ENCODE data around the gene SRPK1. TPM values are rescaled to one million over a fixed set of nuclear protein-coding genes. Genes with fewer than 3 reads are reported as not detected.
"Not testable (repeated sequence)": the region's sequence is repeated elsewhere in the genome, so short reads cannot be mapped to it uniquely, and the experiment has no call there.

Gene SRPK1
- total RNA-seq, 3 donors from 2014 or later: 91.3 to 97.8 (median 92.2) TPM

GRCh38 chr6:35942355-35942754 is 21.5 kb upstream of the SRPK1 start:
- Mint-ChIP-seq H3K9me3 (no peaks in the 10 kb centered on the region), H3K4me3 (no peak overlapping the region), H3K36me3 (ENCODE audit: insufficient read depth) (no peaks in the 10 kb centered on the region), H3K4me1 (ENCODE audit: low read depth) (no peaks in the 10 kb centered on the region), H3K27me3 (ENCODE audit: low read depth) (no peaks in the 10 kb centered on the region)
- ATAC-seq (no peak), DNase-seq (no peak)

GRCh38 chr6:35941170-35941569 is 20.3 kb upstream of the SRPK1 start:
- not testable (repeated sequence) for H3K4me1 Mint-ChIP-seq (ENCODE audit: low read depth); H3K27me3 Mint-ChIP-seq (ENCODE audit: low read depth); DNase-seq; ATAC-seq; H3K9me3 Mint-ChIP-seq; H3K36me3 Mint-ChIP-seq (ENCODE audit: insufficient read depth); H3K4me3 Mint-ChIP-seq

GRCh38 chr6:35940014-35940413 is 19.1 kb upstream of the SRPK1 start:
- not testable (repeated sequence) for DNase-seq; ATAC-seq; H3K4me3 Mint-ChIP-seq; H3K9me3 Mint-ChIP-seq; H3K27me3 Mint-ChIP-seq (ENCODE audit: low read depth); H3K4me1 Mint-ChIP-seq (ENCODE audit: low read depth); H3K36me3 Mint-ChIP-seq (ENCODE audit: insufficient read depth)

- not testable (repeated sequence) for H3K4me3 Mint-ChIP-seq; ATAC-seq; H3K27me3 Mint-ChIP-seq (ENCODE audit: low read depth)
These were observed 18.4 kb upstream of the SRPK1 start for GRCh38 chr6:35939259-35939658.

GRCh38 chr6:35936681-35937359 is 15.9 kb upstream of the SRPK1 start:
- peaks cover 2% of the 10 kb centered on the region for H3K36me3 Mint-ChIP-seq (ENCODE audit: insufficient read depth)
- no peak for ATAC-seq
- no peaks in the 10 kb centered on the region for H3K9me3 Mint-ChIP-seq
- no peak for DNase-seq
- no peaks in the 10 kb centered on the region for H3K4me1 Mint-ChIP-seq (ENCODE audit: low read depth)
- H3K27me3 Mint-ChIP-seq (ENCODE audit: low read depth): no peaks in the 10 kb centered on the region
- no peak overlapping the region for H3K4me3 Mint-ChIP-seq

More at GRCh38 chr6:35939259-35939658, 18.4 kb upstream of the SRPK1 start:
- not testable (repeated sequence) for H3K9me3 Mint-ChIP-seq; DNase-seq; H3K36me3 Mint-ChIP-seq (ENCODE audit: insufficient read depth); H3K4me1 Mint-ChIP-seq (ENCODE audit: low read depth)

GRCh38 chr6:35935469-35935868 is 14.6 kb upstream of the SRPK1 start:
- DNase-seq: no peak

GRCh38 chr6:35933844-35934243 is 12.9 kb upstream of the SRPK1 start:
- peaks cover 2% of the 10 kb centered on the region for H3K36me3 Mint-ChIP-seq (ENCODE audit: insufficient read depth)
- ATAC-seq: no peak
- DNase-seq: no peak
- no peak overlapping the region for H3K4me3 Mint-ChIP-seq
- H3K4me1 Mint-ChIP-seq (ENCODE audit: low read depth): no peaks in the 10 kb centered on the region
- no peaks in the 10 kb centered on the region for H3K27me3 Mint-ChIP-seq (ENCODE audit: low read depth)
- H3K9me3 Mint-ChIP-seq: no peaks in the 10 kb centered on the region

More at GRCh38 chr6:35935469-35935868, 14.6 kb upstream of the SRPK1 start:
- H3K27me3 Mint-ChIP-seq (ENCODE audit: low read depth): no peaks in the 10 kb centered on the region
- no peak for ATAC-seq
- peaks cover 2% of the 10 kb centered on the region for H3K36me3 Mint-ChIP-seq (ENCODE audit: insufficient read depth)
- no peaks in the 10 kb centered on the region for H3K4me1 Mint-ChIP-seq (ENCODE audit: low read depth)
- no peaks in the 10 kb centered on the region for H3K9me3 Mint-ChIP-seq
- H3K4me3 Mint-ChIP-seq: no peak overlapping the region

GRCh38 chr6:35931873-35932272 is 11.0 kb upstream of the SRPK1 start:
- H3K4me1 Mint-ChIP-seq (ENCODE audit: low read depth); DNase-seq; H3K9me3 Mint-ChIP-seq; H3K36me3 Mint-ChIP-seq (ENCODE audit: insufficient read depth); H3K27me3 Mint-ChIP-seq (ENCODE audit: low read depth); ATAC-seq: not testable (repeated sequence)
- H3K4me3 Mint-ChIP-seq: peak overlapping the region; percentile 6

- H3K27me3 Mint-ChIP-seq (ENCODE audit: low read depth): no peaks in the 10 kb centered on the region
- DNase-seq: no peak
- peaks cover 2% of the 10 kb centered on the region for H3K36me3 Mint-ChIP-seq (ENCODE audit: insufficient read depth)
These were observed 10.2 kb upstream of the SRPK1 start for GRCh38 chr6:35931120-35931561.

GRCh38 chr6:35929601-35930000 is 8.7 kb upstream of the SRPK1 start:
- Mint-ChIP-seq H3K9me3 (no peaks in the 10 kb centered on the region), H3K36me3 (ENCODE audit: insufficient read depth) (no peaks in the 10 kb centered on the region), H3K4me1 (ENCODE audit: low read depth) (no peaks in the 10 kb centered on the region)

More at GRCh38 chr6:35931120-35931561, 10.2 kb upstream of the SRPK1 start:
- Mint-ChIP-seq H3K9me3 (no peaks in the 10 kb centered on the region), H3K4me1 (ENCODE audit: low read depth) (no peaks in the 10 kb centered on the region), H3K4me3 (no peak overlapping the region)
- no peak for ATAC-seq

GRCh38 chr6:35926509-35927215 is 5.8 kb upstream of the SRPK1 start:
- Mint-ChIP-seq H3K4me3 (no peak overlapping the region), H3K27me3 (ENCODE audit: low read depth) (no peaks in the 10 kb centered on the region), H3K4me1 (ENCODE audit: low read depth) (peaks cover 4% of the 10 kb centered on the region), H3K9me3 (no peaks in the 10 kb centered on the region), H3K36me3 (ENCODE audit: insufficient read depth) (no peaks in the 10 kb centered on the region)
- DNase-seq: no peak
- ATAC-seq: no peak

More at GRCh38 chr6:35929601-35930000, 8.7 kb upstream of the SRPK1 start:
- DNase-seq (no peak), ATAC-seq (no peak)
- H3K27me3 Mint-ChIP-seq (ENCODE audit: low read depth): no peaks in the 10 kb centered on the region
- no peak overlapping the region for H3K4me3 Mint-ChIP-seq

- H3K27me3 Mint-ChIP-seq (ENCODE audit: low read depth): no peaks in the 10 kb centered on the region
These were observed 5.1 kb upstream of the SRPK1 start for GRCh38 chr6:35925961-35926360.

GRCh38 chr6:35924146-35924545 is 3.2 kb upstream of the SRPK1 start:
- ATAC-seq (no peak), DNase-seq (no peak)
- no peak overlapping the region for H3K4me3 Mint-ChIP-seq
- no peaks in the 10 kb centered on the region for H3K9me3 Mint-ChIP-seq
- no peaks in the 10 kb centered on the region for H3K27me3 Mint-ChIP-seq (ENCODE audit: low read depth)
- no peaks in the 10 kb centered on the region for H3K36me3 Mint-ChIP-seq (ENCODE audit: insufficient read depth)
- peaks cover 11% of the 10 kb centered on the region for H3K4me1 Mint-ChIP-seq (ENCODE audit: low read depth)

More at GRCh38 chr6:35925961-35926360, 5.1 kb upstream of the SRPK1 start:
- no peak for ATAC-seq
- H3K4me1 Mint-ChIP-seq (ENCODE audit: low read depth): peaks cover 8% of the 10 kb centered on the region
- no peaks in the 10 kb centered on the region for H3K9me3 Mint-ChIP-seq
- no peak overlapping the region for H3K4me3 Mint-ChIP-seq
- no peak for DNase-seq
- H3K36me3 Mint-ChIP-seq (ENCODE audit: insufficient read depth): no peaks in the 10 kb centered on the region

- H3K4me1 Mint-ChIP-seq (ENCODE audit: low read depth): peaks cover 29% of the 10 kb centered on the region
- ATAC-seq (no peak), DNase-seq (no peak)
- peaks cover 6% of the 10 kb centered on the region for H3K36me3 Mint-ChIP-seq (ENCODE audit: insufficient read depth)
- peak overlapping the region; percentile 93 for H3K4me3 Mint-ChIP-seq
- H3K27me3 Mint-ChIP-seq (ENCODE audit: low read depth): no peaks in the 10 kb centered on the region
- H3K9me3 Mint-ChIP-seq: no peaks in the 10 kb centered on the region
These were observed 1.2 kb upstream of the SRPK1 start for GRCh38 chr6:35922139-35922554.
